GM18909 (cell line): ENCODE data around the gene MPG.
"Not testable (repeated sequence)": the region's sequence is repeated elsewhere in the genome, so short reads cannot be mapped to it uniquely, and the experiment has no call there.

Experiments used
- ATAC-seq: cut with Tn5 transposase; IDR thresholded peaks from one replicate; pipeline ENCODE4 v1.9.1; 2021; ENCODE audit warnings: mild to moderate bottlenecking; ENCODE audit not compliant: unreplicated experiment, poor library complexity

The MPG gene

GRCh38 chr16:77807-78443, at the start of gene MPG:
Gene MPG, plus strand, starts transcription at chr16:78225. Its CDS starts 85 bp downstream, at chr16:78310.
- peak; percentile 67 for ATAC-seq

GRCh38 chr16:30627-31026, 47.4 kb upstream of the MPG start:
- ATAC-seq: not testable (repeated sequence)

GRCh38 chr16:33154-33876, 44.7 kb upstream of the MPG start:
- ATAC-seq: not testable (repeated sequence)

GRCh38 chr16:33877-34647, 44.0 kb upstream of the MPG start:
- no peak for ATAC-seq

GRCh38 chr16:34648-34987, 43.4 kb upstream of the MPG start:
- ATAC-seq: no peak

GRCh38 chr16:35011-35677, 42.9 kb upstream of the MPG start:
- peak; percentile 46 for ATAC-seq

GRCh38 chr16:35678-36305, 42.2 kb upstream of the MPG start:
- ATAC-seq: no peak

GRCh38 chr16:36336-36984, 41.6 kb upstream of the MPG start:
- ATAC-seq: no peak

- ATAC-seq: no peak
These were observed 40.5 kb upstream of the MPG start for GRCh38 chr16:37511-37910.

- ATAC-seq: not testable (repeated sequence)
These were observed 39.8 kb upstream of the MPG start for GRCh38 chr16:38206-38605.

- ATAC-seq: peak; percentile 78
These were observed 38.8 kb upstream of the MPG start for GRCh38 chr16:38941-39892.

GRCh38 chr16:41439-42068, 36.5 kb upstream of the MPG start:
- ATAC-seq: no peak

GRCh38 chr16:42069-42457, 36.0 kb upstream of the MPG start:
- ATAC-seq: no peak

GRCh38 chr16:42691-43090, 35.3 kb upstream of the MPG start:
- ATAC-seq: no peak

GRCh38 chr16:43294-43693, 34.7 kb upstream of the MPG start:
- ATAC-seq: no peak

GRCh38 chr16:44655-45054, 33.4 kb upstream of the MPG start:
- ATAC-seq: no peak

- ATAC-seq: no peak
These were observed 32.6 kb upstream of the MPG start for GRCh38 chr16:45454-45853.

- ATAC-seq: not testable (repeated sequence)
These were observed 31.5 kb upstream of the MPG start for GRCh38 chr16:46510-46909.
